GM20431 (cell line): Measurements from ENCODE around the gene CCDC150.
"Not testable (repeated sequence)": the region's sequence is repeated elsewhere in the genome, so short reads cannot be mapped to it uniquely, and the experiment has no call there.

Source experiments
- in situ Hi-C: fragments of 300-500 bp; cut with MseI, MboI; formaldehyde crosslinking; loops from one replicate; pipeline ENCODE4 v1.15.0; 2020; ENCODE audit warnings: low sequenced_read_pairs; ENCODE audit not compliant: unreplicated experiment

CCDC150 gene

DNA sequence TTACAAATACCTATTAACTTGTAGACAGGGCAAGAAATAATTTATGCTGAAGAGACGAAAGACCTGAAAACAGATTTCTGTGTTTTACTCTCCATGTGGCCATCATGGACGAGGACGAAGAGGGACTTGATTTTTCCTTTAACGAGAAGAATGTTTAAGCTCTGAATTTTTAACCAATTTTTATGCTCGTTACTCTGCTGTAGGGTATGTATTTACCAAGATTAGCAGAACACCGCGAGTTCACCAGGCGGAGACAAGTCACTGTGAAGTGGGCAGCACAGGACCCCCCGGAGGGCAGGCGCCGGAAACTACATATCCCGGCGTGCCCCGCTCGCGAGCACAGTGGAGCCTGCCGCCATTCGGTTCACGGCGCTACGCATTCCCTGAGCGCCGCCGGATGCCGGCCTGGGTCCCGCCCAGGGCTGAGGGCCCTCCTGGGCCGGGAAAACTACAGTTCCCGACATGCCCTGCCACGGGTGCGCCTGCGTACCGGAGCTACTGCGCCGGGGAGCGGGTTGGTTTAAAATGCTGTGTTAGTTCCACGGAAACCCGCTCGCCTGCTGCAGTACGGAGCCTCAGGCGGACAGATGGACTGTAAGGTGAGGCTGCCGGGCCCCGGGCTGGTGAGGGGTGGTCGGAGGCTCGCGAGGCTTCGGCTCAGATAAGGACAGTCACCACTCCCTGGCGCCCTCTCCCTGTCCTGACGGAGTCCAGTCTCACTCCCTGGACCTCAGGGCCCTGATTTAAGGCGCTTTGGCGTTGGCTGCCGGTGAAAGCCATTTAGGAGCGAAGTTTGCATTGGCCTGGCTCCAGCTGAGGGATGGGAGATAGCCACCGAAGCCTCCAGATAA lies at the start of gene CCDC150:
TSS of gene CCDC150 (plus strand) at position 536 of the 851 bp plus-strand sequence. CDS start at position 588, 52 bp downstream.
- in situ Hi-C loops: no loop called here

DNA sequence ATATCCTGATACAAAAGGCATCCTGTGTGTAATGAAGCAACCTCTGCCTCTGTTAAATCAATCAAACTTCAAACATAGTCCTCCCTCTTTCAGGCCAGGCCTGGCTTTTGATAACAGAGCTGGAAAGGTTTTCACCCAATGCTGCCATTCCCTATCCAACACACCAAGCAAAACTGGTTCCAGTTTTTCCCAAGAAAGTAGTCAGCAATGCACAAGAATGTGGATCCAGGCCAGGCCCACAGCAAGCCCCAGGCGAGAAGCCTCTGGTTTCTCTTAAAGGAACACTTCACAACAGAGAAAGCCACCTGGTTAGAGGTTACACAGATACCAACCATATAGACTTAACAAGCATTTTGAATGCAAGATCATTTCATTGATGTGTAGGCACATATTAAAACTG lies 49.2 kb upstream of the CCDC150 start:
- in situ Hi-C loops: no loop called here

DNA sequence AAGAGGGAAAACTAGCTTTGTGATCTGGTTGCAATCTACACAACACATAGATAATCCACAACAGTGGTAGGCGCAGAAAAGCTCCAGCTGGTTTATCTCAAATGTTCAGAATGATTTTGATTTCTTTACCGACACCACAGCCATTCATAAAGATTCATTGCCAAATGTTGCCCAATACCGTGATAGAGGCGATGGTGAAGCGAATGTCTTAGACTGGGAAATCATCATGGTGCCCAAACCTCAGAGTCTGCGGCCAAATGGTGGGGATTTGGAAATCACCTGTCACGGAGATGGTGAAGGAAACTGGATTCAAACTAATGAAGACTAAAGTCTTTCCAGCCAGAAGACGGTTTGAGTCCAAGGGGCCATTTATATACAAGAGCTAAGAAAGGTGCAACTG lies 48.5 kb upstream of the CCDC150 start:
- in situ Hi-C loops: no loop called here

DNA sequence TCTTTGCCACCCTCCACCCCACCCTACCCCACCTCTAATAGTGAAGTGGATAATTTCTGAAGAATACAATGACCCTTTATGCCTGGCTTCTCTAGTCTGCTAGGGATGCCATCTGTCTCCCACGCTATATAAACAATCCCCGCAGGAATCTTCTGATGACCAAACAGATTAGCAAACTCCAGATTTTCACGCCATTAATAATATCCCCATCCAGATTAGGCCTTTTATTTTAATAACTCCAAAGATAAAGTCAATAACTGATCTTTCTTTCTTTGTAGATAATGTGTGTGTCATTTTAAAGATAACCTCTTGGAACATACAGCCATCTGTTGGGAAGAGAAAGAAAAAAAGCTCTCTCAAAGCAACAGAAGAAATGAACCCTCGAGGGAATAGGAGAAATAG lies 47.9 kb upstream of the CCDC150 start:
- in situ Hi-C loops: no loop called here

DNA sequence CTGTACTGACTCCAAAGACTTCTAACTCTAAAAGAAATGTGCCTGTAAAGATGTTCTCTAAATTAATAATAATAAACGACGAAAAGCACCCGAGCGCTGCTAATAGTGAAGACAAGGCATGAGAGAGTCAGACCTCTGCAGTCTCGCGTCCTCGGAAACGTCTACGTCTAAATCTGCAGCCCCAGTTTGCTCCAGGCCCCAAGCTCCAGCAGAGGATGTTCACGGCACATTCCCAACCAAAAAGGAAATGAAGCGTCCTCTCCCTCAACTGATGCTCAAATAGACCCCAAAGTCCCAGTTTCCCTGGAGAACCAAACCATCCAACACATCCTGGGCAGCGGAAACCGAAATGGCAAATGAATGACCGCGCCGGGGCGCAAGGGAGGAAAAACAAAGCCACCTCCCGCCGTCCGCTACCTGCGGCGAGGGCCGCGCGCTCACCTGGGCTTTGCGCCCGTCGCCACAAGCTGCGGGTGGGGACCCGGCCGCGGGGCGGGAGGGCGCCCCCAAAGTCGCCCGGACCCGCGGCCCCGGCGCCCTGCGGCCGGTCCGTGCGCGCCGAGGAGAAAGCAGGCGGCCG lies 47.1 kb upstream of the CCDC150 start:
- in situ Hi-C loops: no loop called here

DNA sequence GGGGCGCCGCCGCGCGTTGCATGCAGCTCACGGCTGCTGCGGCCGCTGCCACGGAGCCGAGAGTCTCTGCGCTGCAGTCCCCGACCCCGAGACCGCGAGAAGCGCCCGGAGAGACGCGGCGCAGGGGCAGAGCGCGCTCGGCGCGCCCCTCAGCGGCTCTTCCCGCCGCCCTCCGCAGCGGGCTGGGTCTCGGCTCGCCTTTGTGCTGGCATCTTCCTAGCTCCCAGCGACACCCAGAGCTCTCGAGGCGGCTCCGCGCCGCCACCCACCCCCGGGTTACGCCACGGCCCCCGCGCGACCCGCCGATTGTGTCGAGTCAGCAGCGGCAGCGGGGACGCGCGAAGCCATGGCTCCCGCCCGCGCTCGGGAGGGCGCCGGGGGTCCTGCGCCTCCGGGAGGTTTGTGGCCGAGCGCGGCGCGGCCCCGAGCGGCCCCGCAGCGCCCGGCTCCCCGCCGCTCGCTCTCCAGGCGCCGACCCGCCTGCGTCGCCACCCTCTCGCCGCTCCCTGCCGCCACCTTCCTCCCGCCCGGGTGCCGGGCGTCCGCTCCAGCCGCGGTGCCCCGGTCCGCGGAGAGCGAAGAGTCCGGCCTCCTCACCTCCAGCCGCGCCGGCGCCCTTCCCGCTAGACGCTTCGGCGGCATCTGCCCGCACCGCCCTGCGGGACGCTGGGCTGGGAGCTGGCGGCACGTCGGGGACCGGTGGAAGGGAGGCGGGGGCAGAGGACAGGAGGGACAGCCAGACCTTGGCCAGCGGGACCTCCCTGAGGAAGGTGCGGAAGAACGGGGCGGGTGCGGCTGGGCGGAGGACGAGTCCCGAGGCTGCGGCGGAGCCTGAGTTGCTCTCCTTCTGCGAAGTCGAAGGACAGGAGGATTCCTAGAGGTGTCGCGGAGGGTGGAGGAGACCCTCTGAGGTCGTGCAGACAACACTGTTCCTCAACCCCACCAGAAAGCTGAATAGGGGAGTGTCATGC lies 46.3 kb upstream of the CCDC150 start, which contains the start of gene HECW2:
TSS of gene HECW2 (minus strand) at position 644 of the 971 bp plus-strand sequence.
- in situ Hi-C loops: no loop called here

DNA sequence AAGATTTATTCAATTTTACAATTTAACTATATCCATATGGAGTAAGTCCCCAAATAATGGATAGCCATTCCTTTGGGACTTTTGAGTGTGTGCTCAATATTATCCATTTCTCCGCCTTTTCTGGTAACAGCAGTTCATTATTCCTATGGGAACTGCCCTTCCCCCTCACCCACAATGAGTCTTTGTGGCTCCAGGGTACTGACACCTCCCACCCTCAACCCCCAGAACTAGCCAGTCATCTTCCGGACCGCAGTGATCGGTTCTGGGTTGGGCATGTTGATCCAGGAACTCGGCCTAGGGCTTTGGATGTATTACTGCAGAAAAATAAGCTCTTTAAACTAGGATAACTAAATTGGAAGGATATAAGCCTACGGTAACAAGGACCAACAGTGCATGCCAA lies 45.4 kb upstream of the CCDC150 start:
- in situ Hi-C loops: no loop called here

DNA sequence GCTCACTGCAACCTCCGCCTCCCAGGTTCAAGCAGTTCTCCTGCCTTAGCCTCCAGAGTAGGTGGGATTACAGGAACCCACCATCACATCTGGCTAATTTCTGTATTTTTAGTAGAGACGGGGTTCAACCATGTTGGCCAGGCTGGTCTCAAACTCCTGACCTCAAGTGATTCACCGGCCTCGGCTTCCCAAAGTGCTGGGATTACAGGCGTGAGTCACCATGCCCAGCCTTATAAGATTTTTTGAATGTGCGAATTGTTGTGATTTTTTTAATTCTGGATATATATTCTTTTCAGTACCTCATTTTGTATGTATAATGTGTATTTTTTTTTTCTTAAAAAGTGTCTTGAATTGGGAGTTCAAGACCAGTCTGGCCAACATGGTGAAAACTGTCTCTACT lies 42.0 kb upstream of the CCDC150 start:
- in situ Hi-C loops: no loop called here

DNA sequence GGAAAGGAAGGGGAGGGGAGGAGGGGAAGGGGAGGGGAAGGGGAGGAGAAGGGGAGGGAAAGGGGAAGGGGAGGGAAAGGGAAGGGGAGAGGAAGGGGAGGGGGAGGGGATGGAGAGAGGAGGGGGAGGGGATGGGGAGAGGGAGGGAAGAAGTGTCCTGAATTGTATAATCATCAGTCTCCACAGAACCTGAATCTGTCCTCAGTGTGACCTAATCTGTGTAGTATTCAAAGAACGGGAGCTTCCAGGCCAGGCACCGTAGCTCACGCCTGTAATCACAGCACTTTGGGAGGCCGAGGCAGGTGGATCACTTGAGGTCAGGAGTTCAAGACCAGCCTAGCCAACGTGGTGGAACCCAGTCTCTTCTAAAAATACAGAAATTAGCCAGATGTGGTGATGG lies 41.1 kb upstream of the CCDC150 start:
- in situ Hi-C loops: no loop called here

DNA sequence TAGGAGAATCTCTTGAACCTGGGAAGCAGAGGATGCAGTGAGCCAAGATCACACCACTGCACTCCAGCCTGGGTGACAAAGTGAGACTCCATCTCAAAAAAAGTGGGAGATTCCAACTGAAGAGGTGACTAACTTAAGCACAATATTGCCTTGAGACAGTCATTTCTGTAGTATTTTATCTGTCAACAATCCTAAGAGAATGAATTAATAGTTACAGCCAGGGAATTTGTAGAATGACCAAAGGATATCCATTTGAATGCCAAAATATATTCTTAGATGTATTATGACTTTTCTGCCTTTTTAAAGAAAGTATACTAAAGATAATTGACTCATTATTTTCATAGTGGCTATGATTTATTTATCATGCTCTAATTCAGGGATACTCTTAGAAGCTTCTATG lies 40.7 kb upstream of the CCDC150 start:
- in situ Hi-C loops: no loop called here

DNA sequence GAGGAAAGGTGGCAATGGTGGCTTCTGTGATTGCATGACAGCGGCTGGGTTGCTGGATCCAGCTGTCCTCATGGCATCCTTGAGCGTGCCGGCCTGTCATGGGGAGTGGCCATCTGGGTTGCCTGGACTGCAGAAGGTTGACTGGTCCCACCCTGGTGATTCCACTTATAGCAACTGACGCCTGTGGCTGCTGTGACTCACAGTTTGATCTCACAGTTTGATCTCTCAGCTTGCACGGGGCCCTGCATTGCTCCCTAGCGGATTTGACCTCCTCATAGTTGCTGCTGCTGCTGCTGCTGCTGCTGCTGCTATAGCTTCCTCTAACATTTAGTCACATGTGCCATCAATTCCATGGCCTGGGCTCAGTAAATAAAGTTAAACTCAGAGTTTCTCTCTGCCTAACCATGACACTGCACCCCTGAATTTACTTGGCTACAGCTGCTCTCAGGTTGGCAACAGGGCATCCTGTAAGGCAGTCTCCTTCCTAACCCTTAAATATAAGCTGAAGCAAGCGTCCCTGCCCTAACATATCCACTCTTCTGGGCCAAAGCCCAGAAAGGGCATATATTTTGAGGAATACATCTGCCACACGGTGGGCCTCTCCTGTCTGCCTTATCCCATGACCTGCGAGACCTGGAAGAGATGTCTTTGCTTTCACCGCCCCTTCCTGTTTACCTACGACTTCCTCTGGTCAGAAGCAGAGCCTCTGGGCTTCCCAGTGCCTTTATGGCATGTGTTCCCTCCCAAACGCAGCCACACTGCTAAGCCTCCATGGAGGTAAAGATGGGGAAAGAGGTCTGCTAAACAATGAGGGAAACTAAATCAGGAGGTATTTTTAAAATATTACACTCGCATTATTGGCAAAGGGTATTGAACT lies 37.8 kb upstream of the CCDC150 start:
- in situ Hi-C loops: no loop called here

DNA sequence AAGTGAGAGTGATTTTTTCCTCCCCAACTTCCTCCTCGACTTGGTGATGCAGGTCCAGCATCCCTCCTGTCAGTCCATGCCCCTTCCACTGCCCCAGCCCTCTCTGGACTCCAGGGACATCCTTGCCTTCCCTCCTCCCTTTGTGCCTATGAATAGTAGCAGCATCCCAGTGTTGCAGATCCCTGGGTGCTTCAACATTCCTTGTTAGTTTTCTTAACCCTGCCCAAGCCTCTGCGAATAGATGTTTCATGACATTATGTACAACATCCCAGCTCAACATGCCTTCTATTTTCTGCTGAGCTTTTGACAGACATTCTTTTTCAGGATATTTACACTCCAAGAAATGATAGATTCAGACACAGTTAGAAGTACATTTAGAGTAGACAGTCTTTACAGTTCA lies 35.3 kb upstream of the CCDC150 start:
- in situ Hi-C loops: no loop called here

DNA sequence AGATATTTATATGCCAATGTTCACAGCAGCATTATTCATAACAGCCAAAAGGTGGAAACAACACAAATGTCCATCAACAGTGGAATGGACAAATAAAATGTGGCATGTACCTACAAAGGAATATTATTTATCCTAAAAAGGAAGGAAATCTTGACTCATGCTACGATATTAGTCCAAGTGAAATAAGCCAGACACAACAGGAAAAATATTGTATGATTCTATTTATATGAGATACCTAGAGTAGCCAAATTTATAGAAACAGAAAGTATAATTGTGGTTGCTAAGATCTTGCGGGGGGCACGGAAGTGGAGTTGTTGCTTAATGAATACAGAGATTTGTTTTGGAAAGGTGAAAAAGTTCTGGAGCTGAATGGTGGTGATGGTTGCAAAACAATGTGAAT lies 33.0 kb upstream of the CCDC150 start:
- in situ Hi-C loops: no loop called here

DNA sequence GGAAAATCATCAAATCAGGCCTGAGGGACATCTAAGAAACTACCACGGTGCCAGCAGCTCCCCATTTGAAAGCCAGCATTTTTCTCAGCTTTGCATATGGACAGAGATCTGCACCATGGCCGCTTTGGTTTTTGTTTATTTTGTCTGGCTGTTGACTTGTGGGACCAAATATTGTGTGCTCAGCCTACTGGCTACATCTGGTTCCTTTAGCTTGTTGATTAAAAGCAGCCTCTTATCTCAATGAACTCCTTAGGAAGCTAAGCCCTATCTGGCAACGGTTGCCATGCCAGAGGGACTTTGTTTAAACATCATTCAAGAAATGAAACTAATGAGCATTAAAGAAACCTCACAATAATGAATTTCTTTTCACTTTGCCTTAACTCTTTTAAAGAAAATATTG lies 32.4 kb upstream of the CCDC150 start:
- in situ Hi-C loops: no loop called here

DNA sequence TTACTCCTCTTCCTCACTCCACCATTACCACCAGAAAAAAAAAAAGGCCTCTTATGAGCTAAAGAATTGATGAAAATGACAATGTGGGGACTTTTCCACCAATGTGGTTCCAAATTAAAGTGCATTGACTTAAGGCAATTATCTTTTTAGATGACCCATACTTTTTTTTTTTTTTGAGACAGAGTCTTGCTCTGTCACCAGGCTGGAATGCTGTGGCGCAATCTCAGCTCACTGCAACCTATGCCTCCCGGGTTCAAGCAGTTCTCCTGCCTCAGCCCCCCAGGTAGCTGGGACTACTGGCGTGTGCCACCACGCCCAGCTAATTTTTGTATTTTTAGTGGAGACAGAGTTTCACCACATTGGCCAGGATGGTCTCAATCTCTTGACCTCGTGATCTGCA lies 31.6 kb upstream of the CCDC150 start:
- in situ Hi-C loops: not testable (repeated sequence)

DNA sequence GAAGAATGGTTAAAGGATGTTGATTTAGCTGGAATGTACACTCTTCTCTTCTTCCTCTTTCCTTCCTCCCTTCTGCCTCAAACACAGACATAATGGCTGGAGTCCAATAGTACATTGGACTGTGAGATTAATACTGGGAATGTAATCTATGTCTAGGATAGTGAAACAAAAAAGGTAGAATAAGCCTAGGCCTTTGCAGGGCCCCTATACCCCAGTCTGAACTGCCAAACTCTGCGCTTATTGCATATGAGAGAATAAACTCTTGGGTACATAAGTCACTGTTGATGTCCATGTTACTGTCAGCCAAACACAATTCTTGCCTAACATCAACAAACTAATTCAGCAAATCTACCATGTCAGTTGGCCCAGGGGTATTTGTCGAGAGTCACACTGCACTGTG lies 29.7 kb upstream of the CCDC150 start:
- in situ Hi-C loops: no loop called here

DNA sequence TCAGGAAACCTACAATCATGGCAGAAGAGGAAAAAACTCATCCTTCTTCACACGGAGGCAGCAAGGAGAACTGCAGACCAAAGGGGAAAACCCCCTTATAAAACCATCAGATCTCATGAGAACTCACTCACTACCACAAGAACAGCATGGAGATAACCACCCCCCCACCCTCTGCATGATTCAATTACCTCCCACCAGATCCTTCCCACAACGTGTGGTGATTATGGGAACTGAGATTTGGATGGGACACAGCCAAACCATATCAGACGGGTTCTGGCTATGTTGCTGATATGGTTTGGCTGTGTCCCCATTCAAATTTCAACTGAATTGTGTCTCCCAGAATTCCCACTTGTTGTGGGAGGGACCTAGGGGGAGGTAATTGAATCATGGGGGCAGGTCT lies 28.7 kb upstream of the CCDC150 start:
- in situ Hi-C loops: no loop called here

DNA sequence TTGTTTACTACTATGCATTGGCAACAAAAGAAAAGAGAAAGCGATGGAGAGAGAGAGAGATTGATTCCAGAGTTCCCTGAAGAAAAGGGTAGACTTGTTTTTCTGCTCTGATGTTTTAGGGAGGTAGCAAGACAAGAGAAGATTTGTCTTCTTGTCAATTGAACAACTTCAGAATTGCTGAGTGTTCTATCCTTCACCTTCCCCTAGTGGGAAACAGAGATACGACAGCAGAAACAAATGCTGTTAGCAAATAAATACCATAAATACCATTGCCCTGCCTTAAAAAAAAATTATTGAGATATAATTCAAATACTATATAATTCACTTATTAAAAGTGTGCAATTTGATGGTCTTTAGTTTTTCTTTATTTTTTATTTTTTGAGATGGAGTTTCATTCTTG lies 26.2 kb upstream of the CCDC150 start:
- in situ Hi-C loops: no loop called here

DNA sequence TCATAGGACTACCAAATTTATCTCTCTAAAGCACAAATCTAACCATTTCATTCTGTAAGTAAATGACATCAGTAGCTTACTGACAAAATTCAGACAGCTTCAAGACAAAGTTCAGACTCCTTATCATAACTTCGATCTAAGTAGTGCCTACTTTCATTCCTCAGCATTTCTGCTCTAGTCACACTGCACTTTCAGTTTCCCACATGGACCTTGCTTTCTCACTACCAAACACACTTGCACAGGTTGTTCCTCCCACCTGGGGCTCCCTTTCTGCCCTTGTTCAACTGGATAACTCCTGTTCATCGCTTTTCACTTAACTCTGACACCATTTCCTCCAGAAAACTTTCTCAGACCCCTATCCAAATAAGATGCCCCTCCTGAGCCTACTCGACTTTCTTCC lies 22.1 kb upstream of the CCDC150 start:
- in situ Hi-C loops: no loop called here

DNA sequence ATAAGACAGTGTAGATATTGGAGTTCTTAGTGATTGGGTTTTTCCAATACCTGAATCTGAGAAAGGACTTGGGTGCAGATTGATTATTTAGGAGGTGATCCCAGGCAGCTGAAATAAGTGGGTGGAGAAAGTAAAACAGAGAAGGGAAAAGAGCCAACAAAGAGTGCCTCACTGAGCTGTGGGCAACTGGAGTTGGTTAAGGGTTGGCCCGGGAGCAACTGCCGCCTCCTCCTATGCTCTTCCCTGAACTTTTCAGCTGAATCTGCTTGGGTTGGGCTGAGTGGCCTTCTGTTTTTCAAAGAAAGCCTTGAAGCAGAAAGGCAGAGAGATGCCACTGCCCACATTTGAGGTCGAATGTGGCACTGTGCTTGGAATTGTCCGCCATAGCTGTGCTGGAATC lies 20.9 kb upstream of the CCDC150 start:
- in situ Hi-C loops: no loop called here
